Neural progenitor cell (in vitro differentiated cells): Measurements from ENCODE around the gene RPS28. TPM values are rescaled to one million over a fixed set of nuclear protein-coding genes. Genes with fewer than 3 reads are reported as not detected.
A peak's percentile ranks its signal among the peaks of the same experiment; 100 is the strongest.

Experiments used
- DNase-seq: peaks from one replicate; pipeline ENCODE4 v3.0.0-alpha.2; 2016; ENCODE audit warnings: low spot score
- H2AFZ ChIP-seq: fragments of 200-600 bp; sonication (generic); replicated peaks from 2 replicates; pipeline ENCODE4 v1.6.1; 2016; ENCODE audit warnings: antibody characterized with exemption
- H3F3A ChIP-seq: fragments of 200-600 bp; sonication (generic); 2 replicates; pipeline ENCODE4 v1.6.1; 2016; ENCODE audit warnings: antibody characterized with exemption, low read depth
- H3K27ac ChIP-seq: fragments of 200-600 bp; sonication (generic); 2 replicates; pipeline ENCODE4 v1.5.1; 2016; ENCODE audit warnings: mild to moderate bottlenecking
- H3K27me3 ChIP-seq: fragments of 200-600 bp; sonication (generic); 2 replicates; pipeline ENCODE4 v1.6.1; 2016; ENCODE audit warnings: mild to moderate bottlenecking, moderate library complexity
- H3K36me3 ChIP-seq: fragments of 200-600 bp; sonication (generic); 2 replicates; pipeline ENCODE4 v1.5.1; 2016
- H3K4me1 ChIP-seq: fragments of 200-600 bp; sonication (generic); 2 replicates; pipeline ENCODE4 v1.6.1; 2016; ENCODE audit warnings: mixed run types
- H3K4me2 ChIP-seq: fragments of 200-600 bp; sonication (generic); 2 replicates; pipeline ENCODE4 v1.6.1; 2016
- H3K4me3 ChIP-seq: fragments of 200-600 bp; sonication (generic); 2 replicates; pipeline ENCODE4 v1.5.1; 2016
- H3K79me2 ChIP-seq: fragments of 200-600 bp; sonication (generic); 2 replicates; pipeline ENCODE4 v1.6.1; 2016; ENCODE audit warnings: low read depth
- H3K9ac ChIP-seq: fragments of 200-600 bp; sonication (generic); 2 replicates; pipeline ENCODE4 v1.6.1; 2016
- H3K9me3 ChIP-seq: fragments of 200-600 bp; sonication (generic); 2 replicates; pipeline ENCODE4 v1.5.1; 2016; ENCODE audit warnings: low read depth
- H4K20me1 ChIP-seq: fragments of 200-600 bp; sonication (generic); 2 replicates; pipeline ENCODE4 v1.6.1; 2016; ENCODE audit warnings: low read depth
- H3K27ac Mint-ChIP-seq: 3 replicates; pipeline ENCODE4 v1.8.0; 2021; ENCODE audit warnings: mixed read lengths
- H3K27me3 Mint-ChIP-seq: 2 replicates; pipeline ENCODE4 v1.8.0; 2022; ENCODE audit warnings: low read depth, mild to moderate bottlenecking, inconsistent platforms, moderate library complexity, mixed read lengths; ENCODE audit not compliant: insufficient read depth
- H3K36me3 Mint-ChIP-seq: 3 replicates; pipeline ENCODE4 v1.8.0; 2021; ENCODE audit warnings: mixed read lengths
- H3K4me1 Mint-ChIP-seq: 3 replicates; pipeline ENCODE4 v1.8.0; 2021; ENCODE audit warnings: mixed read lengths
- H3K4me3 Mint-ChIP-seq: 3 replicates; pipeline ENCODE4 v1.8.0; 2021; ENCODE audit warnings: mild to moderate bottlenecking, moderate library complexity, mixed read lengths
- H3K9me3 Mint-ChIP-seq: 3 replicates; pipeline ENCODE4 v1.8.0; 2020; ENCODE audit warnings: mixed read lengths
- CTCF ChIP-seq: fragments of 200-600 bp; sonication (generic); IDR thresholded peaks from 2 replicates; pipeline ENCODE4 v1.5.1; 2017; ENCODE audit warnings: antibody characterized with exemption, mild to moderate bottlenecking
- EZH2 ChIP-seq: fragments of 200-600 bp; sonication (generic); IDR thresholded peaks from 2 replicates; pipeline ENCODE4 v1.6.1; 2017; ENCODE audit warnings: antibody characterized with exemption, mild to moderate bottlenecking, moderate library complexity
- EZH2phosphoT487 ChIP-seq: fragments of 200-600 bp; sonication (generic); IDR thresholded peaks from 2 replicates; pipeline ENCODE4 v1.6.1; 2017; ENCODE audit warnings: antibody characterized with exemption
- total RNA-seq: library from RNA; depleted of rRNA; stranded (reverse); fragments of >200 nt; gene quantifications from 2 replicates; pipeline ENCODE4 v1.2.3, GENCODE V29; 2015; ENCODE audit warnings: low replicate concordance

The RPS28 gene
- total RNA-seq, 1 donor from 2014 or later: 296 TPM

GRCh38 chr19:8363803-8364771 is 42.8 kb downstream of the RPS28 start, which contains the start of gene ANGPTL4:
Gene ANGPTL4 (plus strand): TSS chr19:8364155. CDS start chr19:8364322, 167 bp downstream.
- H3K9me3 ChIP-seq: no peaks in the 10 kb centered on the region
- H3K4me3 ChIP-seq: peak within 1 kb of the TSS; percentile 44
- H2AFZ ChIP-seq: peak within 1 kb of the TSS; percentile 20
- H3K4me1 ChIP-seq: peaks cover 10% of the 10 kb centered on the region
- no peak within 1 kb of the TSS for H3K9ac ChIP-seq
- DNase-seq: peak; percentile 83
- peaks cover 20% of the 10 kb centered on the region for H3F3A ChIP-seq
- H3K36me3 ChIP-seq: no peaks in the 10 kb centered on the region
- peaks cover 56% of the 10 kb centered on the region for H3K27me3 ChIP-seq
- H4K20me1 ChIP-seq: no peaks in the 10 kb centered on the region
- Mint-ChIP-seq H3K4me1 (peaks cover 22% of the 10 kb centered on the region), H3K9me3 (no peaks in the 10 kb centered on the region), H3K27ac (no peak within 1 kb of the TSS), H3K36me3 (no peaks in the 10 kb centered on the region), H3K4me3 (peak within 1 kb of the TSS; percentile 85), H3K27me3 (peaks cover 39% of the 10 kb centered on the region)
- TF ChIP-seq EZH2phosphoT487 (no peak), CTCF (peak; percentile 31), EZH2 (peak; percentile 64)
- no peak within 1 kb of the TSS for H3K27ac ChIP-seq
- peak within 1 kb of the TSS; percentile 75 for H3K4me2 ChIP-seq
- H3K79me2 ChIP-seq: no peaks in the 10 kb centered on the region

DNA sequence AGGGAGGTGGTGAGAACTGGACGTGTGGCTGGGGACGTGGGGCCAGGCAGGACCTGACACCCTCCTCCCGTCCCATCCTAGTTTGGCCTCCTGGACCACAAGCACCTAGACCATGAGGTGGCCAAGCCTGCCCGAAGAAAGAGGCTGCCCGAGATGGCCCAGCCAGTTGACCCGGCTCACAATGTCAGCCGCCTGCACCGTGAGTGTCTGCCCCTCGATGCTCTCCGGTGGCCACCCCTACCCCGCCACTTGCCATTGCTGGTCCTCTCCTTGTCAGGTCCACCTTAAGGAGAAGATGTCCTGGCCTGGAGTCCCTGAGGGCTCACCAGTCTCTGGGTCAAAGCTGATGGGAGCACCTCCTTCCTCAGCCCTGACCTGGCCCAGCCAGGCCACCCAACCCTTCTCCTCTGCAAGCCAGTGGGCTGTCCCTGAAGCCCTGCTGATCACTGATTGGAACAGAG is 44.9 kb downstream of the RPS28 start:
- Mint-ChIP-seq H3K4me1 (peaks cover 26% of the 10 kb centered on the region), H3K4me3 (no peak overlapping the region), H3K36me3 (no peaks in the 10 kb centered on the region), H3K27ac (no peak overlapping the region), H3K9me3 (no peaks in the 10 kb centered on the region), H3K27me3 (peaks cover 37% of the 10 kb centered on the region)
- Histone ChIP-seq H3K27me3 (peaks cover 56% of the 10 kb centered on the region), H2AFZ (no peak overlapping the region), H3F3A (peaks cover 20% of the 10 kb centered on the region), H3K4me2 (no peak overlapping the region), H3K79me2 (no peaks in the 10 kb centered on the region), H3K9ac (no peak overlapping the region), H4K20me1 (no peaks in the 10 kb centered on the region), H3K27ac (no peak overlapping the region), H3K4me3 (no peak overlapping the region), H3K9me3 (no peaks in the 10 kb centered on the region), H3K4me1 (peaks cover 10% of the 10 kb centered on the region), H3K36me3 (no peaks in the 10 kb centered on the region)
- TF ChIP-seq EZH2 (no peak), CTCF (no peak), EZH2phosphoT487 (no peak)
- DNase-seq: no peak

DNA sequence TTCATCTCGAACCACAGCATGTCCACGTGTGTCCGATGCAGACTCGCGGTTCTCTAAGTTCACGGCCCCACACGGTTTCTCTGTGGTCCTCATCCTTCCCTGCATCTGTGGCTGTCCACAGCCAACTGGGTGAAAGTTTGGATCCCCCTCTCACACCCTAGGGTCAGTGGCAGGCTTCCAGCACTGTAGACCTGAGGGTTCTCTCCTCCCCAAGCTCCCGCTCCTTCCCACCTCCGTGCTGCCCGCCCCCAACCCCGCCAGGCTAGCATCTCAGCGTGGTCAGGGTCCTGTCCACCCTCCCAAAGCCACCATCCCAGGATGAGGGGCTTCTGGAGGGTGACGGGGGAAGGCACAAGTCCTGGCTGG is 45.6 kb downstream of the RPS28 start:
- TF ChIP-seq EZH2 (no peak), CTCF (no peak), EZH2phosphoT487 (no peak)
- no peaks in the 10 kb centered on the region for H4K20me1 ChIP-seq
- Mint-ChIP-seq H3K36me3 (no peaks in the 10 kb centered on the region), H3K4me1 (peaks cover 26% of the 10 kb centered on the region), H3K27ac (no peak overlapping the region), H3K4me3 (no peak overlapping the region), H3K9me3 (no peaks in the 10 kb centered on the region), H3K27me3 (peaks cover 37% of the 10 kb centered on the region)
- no peak for DNase-seq
- no peaks in the 10 kb centered on the region for H3K79me2 ChIP-seq
- peaks cover 55% of the 10 kb centered on the region for H3K27me3 ChIP-seq
- no peak overlapping the region for H3K27ac ChIP-seq
- H2AFZ ChIP-seq: peak overlapping the region; percentile 15
- H3K9me3 ChIP-seq: no peaks in the 10 kb centered on the region
- H3F3A ChIP-seq: peaks cover 20% of the 10 kb centered on the region
- H3K4me1 ChIP-seq: peaks cover 10% of the 10 kb centered on the region
- H3K9ac ChIP-seq: no peak overlapping the region
- H3K4me2 ChIP-seq: peak overlapping the region; percentile 51
- H3K36me3 ChIP-seq: no peaks in the 10 kb centered on the region
- peak overlapping the region; percentile 10 for H3K4me3 ChIP-seq
